Neuronal stem cell (in vitro differentiated cells): ENCODE results near the gene MEF2B.
A peak's percentile ranks its signal among the peaks of the same experiment; 100 is the strongest.

Source experiments
- DNase-seq: peaks from one replicate; pipeline ENCODE4 v3.0.0-alpha.2; 2013; ENCODE audit warnings: low spot score
- H2AFZ ChIP-seq: one replicate; pipeline ENCODE4 v1.6.1; 2013; ENCODE audit warnings: mild to moderate bottlenecking, low read length, inconsistent platforms
- H2AK5ac ChIP-seq: 2 replicates; pipeline ENCODE4 v1.6.1; 2013; ENCODE audit warnings: low read depth, mild to moderate bottlenecking, inconsistent platforms, low read length, moderate library complexity, mixed read lengths
- H2BK120ac ChIP-seq: 2 replicates; pipeline ENCODE4 v1.6.1; 2013; ENCODE audit warnings: low read depth, mild to moderate bottlenecking, inconsistent platforms, low read length, moderate library complexity, mixed read lengths
- H2BK12ac ChIP-seq: one replicate; pipeline ENCODE4 v1.6.1; 2013; ENCODE audit warnings: low read length, inconsistent platforms
- H2BK15ac ChIP-seq: 2 replicates; pipeline ENCODE4 v1.6.1; 2013; ENCODE audit warnings: mild to moderate bottlenecking, low read length, inconsistent platforms, mixed read lengths
- H2BK5ac ChIP-seq: one replicate; pipeline ENCODE4 v1.6.1; 2013; ENCODE audit warnings: inconsistent platforms, mild to moderate bottlenecking, low read length, moderate library complexity
- H3K14ac ChIP-seq: one replicate; pipeline ENCODE4 v1.6.1; 2013; ENCODE audit warnings: low read length, inconsistent platforms
- H3K18ac ChIP-seq: 2 replicates; pipeline ENCODE4 v1.6.1; 2013; ENCODE audit warnings: low read length, inconsistent platforms
- H3K23ac ChIP-seq: 2 replicates; pipeline ENCODE4 v1.6.1; 2013; ENCODE audit warnings: low read depth, mild to moderate bottlenecking, mixed read lengths, low read length, inconsistent platforms; ENCODE audit not compliant: poor library complexity
- H3K27ac ChIP-seq: replicated peaks from 3 replicates; pipeline ENCODE4 v1.5.1; 2013; ENCODE audit warnings: low read length, inconsistent platforms
- H3K27me3 ChIP-seq, 3 experiments: 2 replicates each; pipeline ENCODE4 v1.6.1; 2013; ENCODE audit warnings: low read length in 3 of 3, mild to moderate bottlenecking in 2 of 3, inconsistent platforms in 1 of 3, low read depth in 1 of 3, mixed read lengths in 1 of 3, moderate library complexity in 1 of 3; ENCODE audit not compliant: control insufficient read depth in 3 of 3, insufficient read depth in 3 of 3
- H3K36me3 ChIP-seq, 2 donors: replicated peaks in 1 of 2; 2 replicates each; pipeline ENCODE4 v1.6.1; 2013; ENCODE audit warnings: low read length in 2 of 2; ENCODE audit not compliant: control insufficient read depth in 2 of 2, insufficient read depth in 2 of 2
- H3K4ac ChIP-seq: 2 replicates; pipeline ENCODE4 v1.6.1; 2013; ENCODE audit warnings: inconsistent platforms, mild to moderate bottlenecking, low read length, moderate library complexity
- H3K4me1 ChIP-seq, 2 donors: 1 replicate in 1 of 2; 2 replicates in 1 of 2; pipeline ENCODE4 v1.6.1; 2013; ENCODE audit warnings: low read length in 2 of 2, low read depth in 1 of 2; ENCODE audit not compliant: control insufficient read depth in 2 of 2, insufficient read depth in 1 of 2
- H3K4me2 ChIP-seq: one replicate; pipeline ENCODE4 v1.6.1; 2013; ENCODE audit warnings: mild to moderate bottlenecking, low read length, inconsistent platforms; ENCODE audit not compliant: insufficient read depth, poor library complexity, severe bottlenecking
- H3K4me3 ChIP-seq, 2 donors: 2 replicates each; pipeline ENCODE4 v1.5.1; 2013; ENCODE audit warnings: low read length in 2 of 2, mild to moderate bottlenecking in 2 of 2, inconsistent platforms in 1 of 2, moderate library complexity in 1 of 2
- H3K79me1 ChIP-seq: one replicate; pipeline ENCODE4 v1.6.1; 2013; ENCODE audit warnings: low read depth, mild to moderate bottlenecking, inconsistent platforms, low read length, moderate library complexity
- H3K9ac ChIP-seq: one replicate; pipeline ENCODE4 v1.6.1; 2013; ENCODE audit warnings: mild to moderate bottlenecking, low read depth, low read length, inconsistent platforms; ENCODE audit not compliant: poor library complexity
- H3K9me3 ChIP-seq, 2 donors: replicated peaks in 1 of 2; 2 replicates each; pipeline versions ENCODE3 to v1.6.1; 2013; ENCODE audit warnings: low read length in 2 of 2, mild to moderate bottlenecking in 2 of 2, inconsistent platforms in 1 of 2, low read depth in 1 of 2, mixed read lengths in 1 of 2, moderate library complexity in 1 of 2; ENCODE audit not compliant: control insufficient read depth in 2 of 2, insufficient read depth in 1 of 2
- H4K8ac ChIP-seq: one replicate; pipeline ENCODE4 v1.6.1; 2013; ENCODE audit warnings: low read depth, mild to moderate bottlenecking, inconsistent platforms, low read length, moderate library complexity
- H4K91ac ChIP-seq: one replicate; pipeline ENCODE4 v1.6.1; 2013; ENCODE audit warnings: low read length, low read depth, mild to moderate bottlenecking, inconsistent platforms; ENCODE audit not compliant: poor library complexity
- WGBS, 2 donors: extraction: QIAGEN DNeasy Blood & Tissue Kit; methylation state at CpG; one replicate each; pipeline ENCODE4 v1.1.7; 2013; ENCODE audit warnings: missing lambda C conversion rate in 2 of 2, mixed read lengths in 1 of 2; ENCODE audit not compliant: insufficient read length in 2 of 2, insufficient replicate concordance in 1 of 2; ENCODE audit errors: extremely low coverage in 2 of 2; 5-methylcytosine and 5-hydroxymethylcytosine counted together

The MEF2B gene

DNA sequence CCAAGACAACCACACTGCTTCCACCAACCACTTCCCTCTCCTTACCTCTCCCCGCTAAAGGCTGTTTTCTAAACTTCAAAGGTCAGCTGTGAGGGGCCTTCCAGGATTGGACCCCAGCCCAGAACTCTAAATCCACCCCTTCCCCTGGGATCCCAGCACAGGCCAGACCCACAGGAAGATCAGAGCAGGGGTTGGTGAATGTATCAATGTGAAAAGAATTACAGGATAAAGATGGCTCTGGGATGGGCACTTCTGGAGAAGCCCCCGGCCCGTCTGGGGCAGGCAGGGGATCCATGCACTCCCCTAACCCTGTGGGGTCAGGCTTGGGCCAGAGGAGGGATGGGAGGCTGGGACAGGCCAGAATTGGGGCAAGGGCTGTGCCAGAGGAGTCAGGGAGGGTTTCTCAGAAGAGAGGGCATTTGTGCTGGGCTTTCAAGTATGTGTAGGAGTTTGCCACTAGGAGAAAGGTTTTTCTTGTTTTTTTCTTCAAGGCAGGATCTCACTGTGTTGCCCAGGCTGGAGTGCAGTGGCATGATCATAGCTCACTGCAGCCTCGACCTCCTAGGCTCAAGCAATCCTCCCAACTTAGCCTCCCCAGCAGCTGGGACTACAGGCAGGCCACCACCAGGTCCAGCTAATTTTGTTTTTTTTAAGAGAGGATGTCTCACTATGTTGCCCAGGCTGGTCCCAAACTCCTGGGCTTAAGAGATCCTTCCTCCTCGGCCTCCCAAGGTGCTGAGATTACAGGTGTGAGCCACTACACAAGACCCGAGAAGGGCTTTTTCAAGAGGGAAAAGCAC is 1.0 kb upstream of the MEF2B start:
- Histone ChIP-seq H3K79me1 (no peaks in the 10 kb centered on the region), H3K4me1 (peaks cover 0 to 13% of the 10 kb centered on the region in 2 donors), H3K27ac (no peak overlapping the region), H3K36me3 (no peaks in the 10 kb centered on the region), H2AK5ac (no peak overlapping the region), H3K27me3 (peaks cover 0 to 16% (median 0%) of the 10 kb centered on the region in 3 experiments), H4K91ac (no peak overlapping the region), H3K9me3 (peaks cover 0 to 2% of the 10 kb centered on the region in 2 donors), H3K9ac (no peak overlapping the region), H2BK120ac (no peak overlapping the region), H2BK12ac (no peak overlapping the region), H2BK15ac (no peak overlapping the region), H3K4me2 (no peak overlapping the region), H2AFZ (no peak overlapping the region), H3K4me3 (no peak overlapping the region), H3K4ac (no peak overlapping the region), H3K14ac (no peak overlapping the region), H3K23ac (no peak overlapping the region), H4K8ac (no peak overlapping the region), H3K18ac (no peak overlapping the region), H2BK5ac (no peak overlapping the region)
- no CpG with 5 or more reads among the region's 6 CpGs for whole genome bisulfite sequencing, 2 donors
- no peak for DNase-seq

GRCh38 chr19:19169236-19170052 is 619 bp downstream of the MEF2B start:
- no CpG with 5 or more reads among the region's 9 CpGs for WGBS, 2 donors
- H2BK12ac ChIP-seq, result no peak overlapping the region
- no peak overlapping the region for H2BK15ac ChIP-seq
- no peak overlapping the region for H3K4ac ChIP-seq
- H4K8ac ChIP-seq, result no peak overlapping the region
- no peaks in the 10 kb centered on the region for H3K79me1 ChIP-seq
- DNase-seq, result no peak
- H3K14ac ChIP-seq, result peak overlapping the region; percentile 44
- no peak overlapping the region for H2AFZ ChIP-seq
- peak overlapping the region in 1 of 2 donors; percentile 21 for H3K4me3 ChIP-seq
- peaks cover 0 to 16% (median 0%) of the 10 kb centered on the region in 3 experiments for H3K27me3 ChIP-seq
- no peak overlapping the region for H2BK5ac ChIP-seq
- H3K9me3 ChIP-seq, result peaks cover 0 to 2% of the 10 kb centered on the region in 2 donors
- H3K27ac ChIP-seq, result no peak overlapping the region
- H4K91ac ChIP-seq, result no peak overlapping the region
- H3K9ac ChIP-seq, result peak overlapping the region; percentile 74
- H3K36me3 ChIP-seq, result no peaks in the 10 kb centered on the region
- H3K18ac ChIP-seq, result no peak overlapping the region
- peaks cover 0 to 13% of the 10 kb centered on the region in 2 donors for H3K4me1 ChIP-seq
- no peak overlapping the region for H2BK120ac ChIP-seq
- H3K23ac ChIP-seq, result peak overlapping the region; percentile 89
- H2AK5ac ChIP-seq, result no peak overlapping the region
- H3K4me2 ChIP-seq, result peak overlapping the region; percentile 67

DNA sequence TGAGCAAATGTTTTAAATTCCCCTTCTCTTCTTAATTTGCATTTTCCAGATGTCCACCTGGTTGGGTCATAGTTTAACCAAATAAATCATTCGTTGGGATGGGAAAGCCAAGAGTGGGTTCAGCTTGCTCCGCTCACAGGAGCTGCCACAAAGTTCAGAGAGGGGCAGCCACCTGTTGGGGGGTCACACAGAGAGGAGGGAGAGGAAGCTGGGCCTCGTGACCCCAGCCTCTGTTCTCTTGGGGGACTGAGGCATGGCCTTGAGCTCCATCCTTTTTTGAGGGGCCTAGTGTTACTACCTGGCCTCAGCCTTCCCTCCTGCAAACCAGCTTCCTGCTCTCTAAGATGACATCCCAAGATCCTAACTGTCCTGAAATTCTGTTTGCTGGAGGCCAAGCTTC is 2.5 kb downstream of the MEF2B start:
- Histone ChIP-seq H3K14ac (no peak overlapping the region), H3K36me3 (no peaks in the 10 kb centered on the region), H4K91ac (no peak overlapping the region), H3K79me1 (no peaks in the 10 kb centered on the region), H2AK5ac (no peak overlapping the region), H2BK5ac (no peak overlapping the region), H2BK12ac (no peak overlapping the region), H3K4me2 (no peak overlapping the region), H3K4ac (no peak overlapping the region), H3K27ac (no peak overlapping the region), H3K23ac (no peak overlapping the region), H3K4me3 (no peak overlapping the region), H3K9ac (no peak overlapping the region), H3K18ac (no peak overlapping the region), H2BK15ac (no peak overlapping the region), H3K9me3 (peaks cover 0 to 2% of the 10 kb centered on the region in 2 donors), H2BK120ac (no peak overlapping the region), H2AFZ (no peak overlapping the region), H3K27me3 (peaks cover 0 to 16% (median 0%) of the 10 kb centered on the region in 3 experiments), H3K4me1 (peaks cover 0 to 13% of the 10 kb centered on the region in 2 donors), H4K8ac (no peak overlapping the region)
- WGBS, 2 donors, result no CpG with 5 or more reads among the region's 3 CpGs
- no peak for DNase-seq

DNA sequence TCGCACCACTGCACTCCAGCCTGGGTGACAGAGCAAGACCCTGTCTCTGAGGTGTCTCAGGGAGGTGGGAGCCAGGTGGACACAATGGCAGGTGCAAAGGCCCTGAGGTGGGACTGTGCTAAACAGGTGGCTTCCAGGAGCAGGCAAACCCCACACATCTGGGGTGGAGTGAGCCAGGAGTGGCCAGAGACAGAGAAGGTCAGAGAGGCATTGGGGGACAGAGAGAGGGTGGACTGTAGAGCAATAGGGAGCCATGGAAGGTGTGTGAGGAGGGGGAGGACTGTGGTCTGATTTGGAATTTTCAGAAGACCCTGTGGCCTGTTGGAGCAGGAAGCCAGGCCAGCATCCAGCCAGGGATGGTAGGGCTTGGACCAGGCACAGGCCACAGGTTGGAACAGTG is 4.7 kb downstream of the MEF2B start:
- no peak overlapping the region for H2AFZ ChIP-seq
- no peak overlapping the region for H3K9ac ChIP-seq

More for the DNA sequence above, 4.7 kb downstream of the MEF2B start:
- Histone ChIP-seq H2BK120ac (no peak overlapping the region), H3K9me3 (peaks cover 0 to 2% of the 10 kb centered on the region in 2 donors), H3K79me1 (no peaks in the 10 kb centered on the region), H3K4me1 (peaks cover 0 to 6% of the 10 kb centered on the region in 2 donors), H3K27ac (no peak overlapping the region), H3K27me3 (peaks cover 0 to 9% (median 0%) of the 10 kb centered on the region in 3 experiments), H3K14ac (no peak overlapping the region), H2BK15ac (no peak overlapping the region), H4K8ac (no peak overlapping the region), H3K36me3 (no peaks in the 10 kb centered on the region), H3K4me3 (no peak overlapping the region), H2BK12ac (no peak overlapping the region), H3K23ac (no peak overlapping the region), H3K4ac (no peak overlapping the region), H4K91ac (no peak overlapping the region), H3K4me2 (no peak overlapping the region), H2AK5ac (peak overlapping the region; percentile 52), H3K18ac (no peak overlapping the region), H2BK5ac (no peak overlapping the region)
- DNase-seq, result no peak
- WGBS, 2 donors, result no CpG with 5 or more reads among the region's 1 CpG
